Subcutaneous adipose tissue (tissue), 4 donors: ENCODE measurements around the gene AHRR. TPM values are rescaled to one million over a fixed set of nuclear protein-coding genes. Genes with fewer than 3 reads are reported as not detected.

ENCODE experiments used
- CTCF ChIP-seq: fragments of 450-650 bp; IDR thresholded peaks from one replicate; pipeline ENCODE4 v1.5.1; 2016; ENCODE audit warnings: low read depth, mild to moderate bottlenecking, control low read depth, antibody characterized with exemption, moderate library complexity
- total RNA-seq, 4 donors: library from RNA; depleted of rRNA; stranded (reverse); fragments of >200 nt; gene quantifications; one replicate each; pipeline ENCODE4 v1.1.0, GENCODE V29; 2016

The AHRR gene
- total RNA-seq, 4 donors from 2014 or later = 0.34 to 1.1 (median 0.46) TPM

GRCh38 chr5:344668-345067, 23.2 kb downstream of the AHRR start:
- TF ChIP-seq CTCF = no peak

DNA sequence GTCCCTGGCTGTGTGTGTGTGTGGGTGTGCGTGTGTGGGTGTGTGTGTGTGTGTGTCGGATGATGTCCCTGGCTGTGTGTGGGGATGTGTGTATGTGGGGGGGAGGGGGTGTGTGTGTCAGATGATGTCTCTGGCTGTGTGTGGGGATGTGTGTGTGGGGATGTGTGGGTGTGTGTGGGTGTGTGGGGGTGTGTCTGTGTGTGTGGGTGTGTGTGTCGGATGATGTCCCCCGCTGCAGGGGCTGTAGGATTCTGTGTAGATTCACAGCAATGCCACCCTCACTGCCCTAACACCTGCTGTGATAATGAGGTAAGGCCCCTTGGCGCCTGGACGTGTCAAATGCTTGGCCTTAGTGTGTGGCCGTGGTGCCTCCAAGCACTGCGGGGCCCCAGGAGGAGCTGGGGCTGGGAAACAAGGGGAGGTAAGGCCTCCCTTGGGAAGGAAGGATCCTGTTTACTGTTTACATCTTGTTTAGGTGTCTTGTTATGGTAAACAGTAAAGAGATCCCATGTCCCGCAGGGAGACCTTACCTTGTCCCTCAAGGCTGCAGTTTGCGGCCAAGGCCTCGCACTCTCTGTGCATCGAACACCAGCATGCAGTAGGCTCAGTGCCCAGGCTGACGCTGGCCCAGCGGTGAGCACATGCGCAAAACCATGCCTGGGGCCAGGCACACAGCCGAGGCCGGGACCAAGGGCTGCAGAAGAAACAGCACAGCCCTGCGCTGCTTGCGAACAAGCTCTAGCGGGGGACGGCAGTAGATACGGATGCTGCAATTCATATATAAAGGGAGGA, 24.1 kb downstream of the AHRR start:
- TF ChIP-seq CTCF = no peak

DNA sequence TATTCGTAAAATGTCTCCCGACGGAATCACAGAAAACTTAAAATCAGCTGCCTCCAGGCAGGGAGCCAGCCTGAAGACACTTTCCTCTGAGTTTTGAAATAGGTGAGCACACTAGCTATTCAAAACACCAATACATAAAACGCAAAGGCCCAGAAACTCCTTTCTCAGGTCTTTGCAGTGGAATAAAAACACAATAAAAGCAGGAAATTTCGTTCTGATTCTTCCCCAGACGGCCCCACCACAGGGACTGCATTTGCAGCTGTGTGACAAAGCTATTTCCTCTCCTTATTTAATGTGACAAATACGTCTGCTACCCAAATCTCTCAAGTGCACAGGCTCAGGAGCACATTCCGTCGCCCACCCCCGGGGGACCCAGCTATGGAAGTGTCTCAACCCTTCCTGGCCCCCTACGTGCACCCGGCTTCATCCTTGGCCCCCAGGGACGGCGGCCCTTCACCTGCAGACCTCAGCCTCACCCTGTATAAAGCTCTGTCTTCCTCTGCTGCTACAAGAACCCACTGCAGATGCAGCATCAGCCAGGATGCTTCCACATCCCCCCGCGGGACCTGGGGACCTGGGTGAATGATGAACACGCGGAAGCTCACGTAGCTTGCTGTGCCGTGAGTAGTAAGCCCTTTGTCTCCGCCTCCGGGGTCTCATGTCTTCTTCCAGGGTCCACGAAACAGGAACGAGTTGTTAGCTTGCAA, 24.9 kb downstream of the AHRR start:
- no peak for TF ChIP-seq CTCF

DNA sequence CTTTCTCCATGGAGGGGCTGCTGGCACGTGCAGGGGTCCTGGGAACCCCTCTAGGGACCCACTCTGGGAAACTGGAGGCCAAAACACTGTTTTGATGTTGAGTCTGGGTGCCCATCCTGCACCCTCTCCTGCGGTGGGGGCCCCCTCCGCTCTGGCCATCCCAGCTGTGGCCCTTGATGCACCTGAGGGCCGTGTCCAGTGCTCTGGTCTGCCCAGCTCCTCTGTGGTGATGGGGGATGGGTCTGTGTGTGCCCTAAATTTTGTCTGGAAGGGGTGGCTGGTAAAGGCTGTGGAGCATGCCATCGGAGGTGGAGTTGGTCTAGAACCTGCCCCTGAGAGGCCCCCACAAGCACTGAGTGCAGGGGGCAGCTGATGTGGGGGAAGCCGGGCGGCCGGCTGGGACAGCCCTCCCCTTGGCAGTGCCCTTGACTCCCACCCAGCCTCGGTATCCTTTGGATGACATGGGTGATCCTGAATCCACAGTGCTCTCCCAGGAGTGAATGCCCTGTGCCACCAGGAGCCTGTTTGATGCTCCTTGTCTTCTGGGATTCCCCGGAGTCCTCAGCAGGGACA, 26.3 kb downstream of the AHRR start:
- no peak for TF ChIP-seq CTCF

DNA sequence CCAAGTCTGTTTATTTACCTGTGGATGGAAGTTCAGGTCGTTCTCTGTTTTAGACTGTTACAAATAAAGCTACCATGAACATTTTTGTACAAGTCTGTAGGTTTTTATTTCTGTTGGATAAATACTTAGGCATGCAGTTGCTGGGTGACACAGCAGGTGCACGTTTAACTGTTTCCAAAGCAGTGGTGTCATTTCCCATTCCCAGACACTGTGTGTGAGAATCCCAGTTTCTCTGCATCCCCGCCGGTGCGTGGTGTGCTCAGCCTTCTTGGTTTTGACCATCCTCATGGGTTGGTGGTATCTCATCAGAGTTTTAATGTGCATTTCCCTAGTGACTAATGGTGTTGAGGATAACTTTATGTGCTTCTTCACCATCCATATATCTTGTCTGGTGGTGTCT, 27.2 kb downstream of the AHRR start:
- no peak for TF ChIP-seq CTCF

DNA sequence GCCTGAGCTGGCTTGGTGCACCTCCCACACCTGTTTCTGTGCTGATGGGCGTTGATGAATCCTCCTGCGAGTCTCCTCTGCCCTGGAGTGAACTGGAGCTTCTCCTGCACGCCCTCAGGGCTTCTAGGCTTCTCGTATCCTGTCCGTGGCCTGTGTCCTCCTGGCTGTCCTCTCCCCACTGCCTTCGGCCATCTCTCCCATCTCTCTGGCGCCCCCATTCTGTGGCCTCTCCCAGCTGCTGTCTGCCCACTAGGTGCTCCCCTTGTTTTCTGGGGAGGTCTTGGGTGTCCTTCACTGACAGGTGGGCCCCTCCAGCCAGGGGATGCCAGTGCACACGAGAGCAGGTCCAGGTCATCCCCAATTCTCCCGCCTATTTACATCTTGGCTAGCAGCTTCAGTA, 28.8 kb downstream of the AHRR start:
- TF ChIP-seq CTCF = no peak
